ENCODE data around the gene AIG1.

DNA sequence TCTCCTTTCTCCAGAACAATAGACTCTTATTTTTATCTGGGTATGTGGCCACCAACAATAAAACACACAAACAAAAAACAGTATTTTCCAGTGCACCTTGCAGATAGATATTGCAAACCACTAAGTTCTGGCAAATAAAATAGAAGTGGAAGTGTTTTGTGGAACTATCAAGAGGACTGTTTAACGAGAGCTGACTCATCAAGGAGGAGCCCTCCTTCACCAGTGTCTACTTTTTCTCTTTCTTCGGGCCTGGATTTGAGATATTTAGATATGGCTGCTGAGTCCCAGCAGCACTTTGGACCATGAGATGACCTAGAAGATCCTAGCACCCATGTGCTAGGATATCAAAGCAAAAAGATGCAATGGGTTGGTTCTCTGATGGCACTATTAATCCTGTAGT, 154.7 kb downstream of the AIG1 start:
- TF ChIP-seq, protein P1, sequence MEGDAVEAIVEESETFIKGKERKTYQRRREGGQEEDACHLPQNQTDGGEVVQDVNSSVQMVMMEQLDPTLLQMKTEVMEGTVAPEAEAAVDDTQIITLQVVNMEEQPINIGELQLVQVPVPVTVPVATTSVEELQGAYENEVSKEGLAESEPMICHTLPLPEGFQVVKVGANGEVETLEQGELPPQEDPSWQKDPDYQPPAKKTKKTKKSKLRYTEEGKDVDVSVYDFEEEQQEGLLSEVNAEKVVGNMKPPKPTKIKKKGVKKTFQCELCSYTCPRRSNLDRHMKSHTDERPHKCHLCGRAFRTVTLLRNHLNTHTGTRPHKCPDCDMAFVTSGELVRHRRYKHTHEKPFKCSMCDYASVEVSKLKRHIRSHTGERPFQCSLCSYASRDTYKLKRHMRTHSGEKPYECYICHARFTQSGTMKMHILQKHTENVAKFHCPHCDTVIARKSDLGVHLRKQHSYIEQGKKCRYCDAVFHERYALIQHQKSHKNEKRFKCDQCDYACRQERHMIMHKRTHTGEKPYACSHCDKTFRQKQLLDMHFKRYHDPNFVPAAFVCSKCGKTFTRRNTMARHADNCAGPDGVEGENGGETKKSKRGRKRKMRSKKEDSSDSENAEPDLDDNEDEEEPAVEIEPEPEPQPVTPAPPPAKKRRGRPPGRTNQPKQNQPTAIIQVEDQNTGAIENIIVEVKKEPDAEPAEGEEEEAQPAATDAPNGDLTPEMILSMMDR (conservative IDR thresholded peaks at IDR 0.05 in 1 of 2, IDR thresholded peaks at IDR 0.05 in 1 of 2; ENCODE audit: low read depth in 1 of 2, low read length in 2 of 2) = no peak
- TF ChIP-seq EZH2 (IDR thresholded peaks at IDR 0.05; ENCODE audit: low read length, missing control alignments) = no peak
